Right atrium auricular region (tissue), 2 donors: ENCODE data around the gene IQGAP2. TPM values are rescaled to one million over a fixed set of nuclear protein-coding genes. Genes with fewer than 3 reads are reported as not detected.

Experiments
- DNase-seq: peaks from one replicate; pipeline ENCODE4 v3.0.0-alpha.2; 2019; ENCODE audit warnings: low spot score
- H3K27ac ChIP-seq, 2 donors: fragments of 200-600 bp; sonication (generic); 1 replicate in 1 of 2; 2 replicates in 1 of 2; pipeline ENCODE4 v1.5.1; 2016 to 2019
- H3K27me3 ChIP-seq, 2 donors: fragments of 200-600 bp; sonication (generic); one replicate each; pipeline versions ENCODE4 v1.5.1 to v1.6.0; 2017 to 2019
- H3K36me3 ChIP-seq: fragments of 200-600 bp; sonication (generic); one replicate; pipeline ENCODE4 v1.5.1; 2016
- H3K4me1 ChIP-seq, 2 donors: fragments of 200-600 bp; sonication (generic); one replicate each; pipeline versions ENCODE4 v1.5.1 to v1.6.0; 2017 to 2019
- H3K4me3 ChIP-seq, 2 donors: fragments of 200-600 bp; sonication (generic); 1 replicate in 1 of 2; 2 replicates in 1 of 2; pipeline ENCODE4 v1.5.1; 2017 to 2019; ENCODE audit warnings: mild to moderate bottlenecking in 1 of 2, moderate library complexity in 1 of 2
- H3K9me3 ChIP-seq, 2 donors: fragments of 200-600 bp; sonication (generic); one replicate each; pipeline ENCODE4 v1.5.1; 2019
- total RNA-seq, 2 donors: library from RNA; depleted of rRNA; stranded (reverse); fragments of >200 nt; gene quantifications; one replicate each; pipeline ENCODE4 v1.1.0, GENCODE V29; 2016
- TF ChIP-seq, protein P1 (sequence below), 2 donors: fragments of 200-600 bp; sonication (generic); IDR thresholded peaks; one replicate each; pipeline ENCODE4 v1.5.1; 2019; ENCODE audit warnings: antibody characterized with exemption in 2 of 2

Gene IQGAP2
- total RNA-seq, 2 donors from 2014 or later: 5.4 to 12.3 TPM

DNA sequence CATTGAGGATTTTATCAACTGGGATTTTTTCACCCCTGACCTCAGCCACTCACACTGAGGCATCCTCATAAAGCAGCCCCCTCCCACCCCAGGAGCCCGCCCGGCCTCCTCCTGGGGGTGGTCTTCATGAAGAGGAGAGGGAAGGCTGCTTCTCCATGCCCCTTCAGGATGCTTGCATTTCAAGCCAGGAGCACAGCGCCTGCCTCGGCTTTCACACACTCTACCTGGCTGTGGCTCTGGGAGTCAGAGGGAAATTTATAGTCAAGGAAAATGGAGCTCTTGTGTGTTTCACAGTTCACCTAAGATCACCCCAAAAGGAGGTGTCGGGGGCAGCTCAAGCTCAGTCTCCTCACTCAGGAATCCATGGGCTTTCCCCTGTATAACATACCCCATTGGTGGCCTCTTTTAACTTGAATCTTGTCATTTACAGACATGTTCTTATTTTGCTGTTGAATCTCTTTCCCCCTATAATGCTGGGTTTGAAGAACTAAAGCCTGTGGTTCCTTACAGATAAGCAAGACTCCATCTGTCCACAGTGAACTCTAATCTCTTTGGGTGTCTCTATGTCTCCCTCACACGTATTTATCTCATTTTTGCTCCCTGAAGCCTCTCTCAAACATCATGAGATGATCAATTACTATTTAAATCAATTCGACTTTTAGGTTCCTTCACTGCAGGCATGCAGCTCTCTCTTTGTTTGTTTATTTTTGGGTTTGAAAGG, 22.6 kb upstream of the IQGAP2 start:
- no peaks in the 10 kb centered on the region for H3K27me3 ChIP-seq
- H3K9me3 ChIP-seq: no peaks in the 10 kb centered on the region
- TF ChIP-seq, protein P1, sequence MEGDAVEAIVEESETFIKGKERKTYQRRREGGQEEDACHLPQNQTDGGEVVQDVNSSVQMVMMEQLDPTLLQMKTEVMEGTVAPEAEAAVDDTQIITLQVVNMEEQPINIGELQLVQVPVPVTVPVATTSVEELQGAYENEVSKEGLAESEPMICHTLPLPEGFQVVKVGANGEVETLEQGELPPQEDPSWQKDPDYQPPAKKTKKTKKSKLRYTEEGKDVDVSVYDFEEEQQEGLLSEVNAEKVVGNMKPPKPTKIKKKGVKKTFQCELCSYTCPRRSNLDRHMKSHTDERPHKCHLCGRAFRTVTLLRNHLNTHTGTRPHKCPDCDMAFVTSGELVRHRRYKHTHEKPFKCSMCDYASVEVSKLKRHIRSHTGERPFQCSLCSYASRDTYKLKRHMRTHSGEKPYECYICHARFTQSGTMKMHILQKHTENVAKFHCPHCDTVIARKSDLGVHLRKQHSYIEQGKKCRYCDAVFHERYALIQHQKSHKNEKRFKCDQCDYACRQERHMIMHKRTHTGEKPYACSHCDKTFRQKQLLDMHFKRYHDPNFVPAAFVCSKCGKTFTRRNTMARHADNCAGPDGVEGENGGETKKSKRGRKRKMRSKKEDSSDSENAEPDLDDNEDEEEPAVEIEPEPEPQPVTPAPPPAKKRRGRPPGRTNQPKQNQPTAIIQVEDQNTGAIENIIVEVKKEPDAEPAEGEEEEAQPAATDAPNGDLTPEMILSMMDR (IDR thresholded peaks at IDR 0.05): no peak
- DNase-seq: no peak
- no peaks in the 10 kb centered on the region for H3K36me3 ChIP-seq
- H3K4me3 ChIP-seq: no peak overlapping the region
- no peak overlapping the region for H3K27ac ChIP-seq
- H3K4me1 ChIP-seq: no peaks in the 10 kb centered on the region

GRCh38 chr5:76383126-76383832, 19.8 kb upstream of the IQGAP2 start:
- TF ChIP-seq, protein P1 (IDR thresholded peaks at IDR 0.05): no peak
- H3K4me1 ChIP-seq: no peaks in the 10 kb centered on the region
- H3K27ac ChIP-seq: no peak overlapping the region
- H3K9me3 ChIP-seq: no peaks in the 10 kb centered on the region
- H3K27me3 ChIP-seq: no peaks in the 10 kb centered on the region
- no peaks in the 10 kb centered on the region for H3K36me3 ChIP-seq
- no peak for DNase-seq
- no peak overlapping the region for H3K4me3 ChIP-seq

- H3K27ac ChIP-seq: no peak overlapping the region
- TF ChIP-seq, protein P1 (IDR thresholded peaks at IDR 0.05): no peak
Measured at GRCh38 chr5:76384189-76384588, 18.9 kb upstream of the IQGAP2 start.

GRCh38 chr5:76384705-76385104, 18.4 kb upstream of the IQGAP2 start:
- Histone ChIP-seq H3K27ac (no peak overlapping the region), H3K9me3 (no peaks in the 10 kb centered on the region), H3K27me3 (no peaks in the 10 kb centered on the region), H3K36me3 (no peaks in the 10 kb centered on the region), H3K4me1 (no peaks in the 10 kb centered on the region), H3K4me3 (no peak overlapping the region)
- TF ChIP-seq, protein P1 (IDR thresholded peaks at IDR 0.05): no peak
- DNase-seq: no peak

More at GRCh38 chr5:76384189-76384588, 18.9 kb upstream of the IQGAP2 start:
- DNase-seq: no peak
- H3K4me3 ChIP-seq: no peak overlapping the region
- H3K9me3 ChIP-seq: no peaks in the 10 kb centered on the region
- H3K4me1 ChIP-seq: no peaks in the 10 kb centered on the region
- H3K27me3 ChIP-seq: no peaks in the 10 kb centered on the region
- no peaks in the 10 kb centered on the region for H3K36me3 ChIP-seq

GRCh38 chr5:76385540-76385939, 17.5 kb upstream of the IQGAP2 start:
- no peaks in the 10 kb centered on the region for H3K9me3 ChIP-seq
- no peaks in the 10 kb centered on the region for H3K27me3 ChIP-seq
- H3K4me1 ChIP-seq: no peaks in the 10 kb centered on the region
- no peak overlapping the region for H3K27ac ChIP-seq
- no peak overlapping the region for H3K4me3 ChIP-seq
- no peaks in the 10 kb centered on the region for H3K36me3 ChIP-seq
- DNase-seq: no peak
- TF ChIP-seq, protein P1 (IDR thresholded peaks at IDR 0.05): no peak
